HG03575 (cell line): ENCODE data around the gene ZNF136.

ENCODE experiments used
- ATAC-seq: cut with Tn5 transposase; IDR thresholded peaks from one replicate; pipeline ENCODE4 v1.9.1; 2021; ENCODE audit not compliant: unreplicated experiment, insufficient number of reproducible peaks, low FRiP score; ENCODE audit errors: extremely low read depth

The ZNF136 gene

DNA sequence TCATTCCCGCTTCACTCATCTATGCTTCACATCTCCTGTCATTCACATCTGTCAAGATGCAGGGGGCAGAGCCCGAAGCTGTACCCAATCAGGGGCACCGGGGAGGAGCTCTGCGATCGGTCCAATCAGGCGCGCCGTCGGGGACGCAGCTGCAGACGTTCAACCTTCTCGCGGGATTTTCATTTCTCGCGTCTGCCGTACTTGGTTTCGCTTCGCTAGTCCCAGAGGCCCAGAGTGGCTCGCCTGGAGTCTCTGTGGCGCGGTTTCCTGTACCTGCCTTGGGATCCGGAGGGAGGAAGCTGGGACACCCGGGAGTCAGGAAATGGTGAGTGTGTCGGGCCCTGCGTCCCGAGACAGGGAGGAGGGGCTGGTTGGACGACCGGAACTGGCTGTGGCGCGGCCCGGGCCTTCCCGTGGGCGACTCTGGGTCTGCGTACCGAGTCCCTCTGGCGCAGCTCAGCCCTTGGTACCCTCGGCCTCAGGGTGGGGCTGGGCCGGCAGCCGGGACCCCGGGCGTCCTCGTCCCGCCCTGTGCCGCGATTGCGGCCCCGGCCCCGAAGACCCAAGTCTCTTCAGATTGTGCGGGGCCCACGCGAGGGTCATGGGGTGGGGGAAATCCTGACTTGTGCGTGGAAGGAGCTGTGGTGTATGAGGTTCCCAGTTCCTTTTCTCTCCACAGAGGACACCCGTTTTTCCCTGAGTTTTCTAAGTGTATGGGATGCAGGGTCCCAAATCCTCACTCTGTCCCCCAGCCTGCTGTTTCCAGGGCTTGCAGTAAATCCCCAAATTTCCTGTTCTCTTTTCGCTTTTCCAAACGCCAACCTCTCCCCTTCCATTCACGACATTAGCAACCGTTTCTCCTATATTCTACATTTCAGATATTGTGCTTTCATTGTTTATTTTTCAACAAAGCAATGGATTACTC is at the start of gene ZNF136:
TSS of gene ZNF136 (plus strand) at position 215 of the 925 bp plus-strand sequence. CDS start at position 323, 108 bp downstream.
- ATAC-seq, result peak; percentile 57

- no peak for ATAC-seq
These were observed 49.8 kb upstream of the ZNF136 start for GRCh38 chr19:12113121-12113520.

GRCh38 chr19:12117201-12117970 is 45.5 kb upstream of the ZNF136 start:
- ATAC-seq, result no peak

DNA sequence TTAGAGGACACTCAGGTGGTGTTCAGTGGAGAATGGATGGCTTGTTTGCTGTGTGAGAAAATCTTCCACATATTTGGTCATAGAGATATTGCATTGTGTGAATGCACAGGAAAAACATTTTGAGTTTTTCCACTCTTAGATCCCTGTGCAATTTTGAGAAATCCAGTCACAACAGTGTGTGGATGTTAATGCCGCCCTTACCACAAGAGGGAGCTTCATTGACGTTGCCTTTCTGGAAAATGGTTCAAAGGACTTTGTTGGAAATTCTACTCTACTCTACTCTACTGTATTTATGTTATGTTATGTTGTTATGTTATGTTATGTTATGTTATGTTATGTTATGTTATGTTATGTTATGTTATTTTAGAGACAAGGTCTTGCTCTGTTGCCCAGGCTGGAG is 36.2 kb upstream of the ZNF136 start:
- ATAC-seq, result no peak

GRCh38 chr19:12133069-12133468 is 29.8 kb upstream of the ZNF136 start:
- ATAC-seq, result no peak

DNA sequence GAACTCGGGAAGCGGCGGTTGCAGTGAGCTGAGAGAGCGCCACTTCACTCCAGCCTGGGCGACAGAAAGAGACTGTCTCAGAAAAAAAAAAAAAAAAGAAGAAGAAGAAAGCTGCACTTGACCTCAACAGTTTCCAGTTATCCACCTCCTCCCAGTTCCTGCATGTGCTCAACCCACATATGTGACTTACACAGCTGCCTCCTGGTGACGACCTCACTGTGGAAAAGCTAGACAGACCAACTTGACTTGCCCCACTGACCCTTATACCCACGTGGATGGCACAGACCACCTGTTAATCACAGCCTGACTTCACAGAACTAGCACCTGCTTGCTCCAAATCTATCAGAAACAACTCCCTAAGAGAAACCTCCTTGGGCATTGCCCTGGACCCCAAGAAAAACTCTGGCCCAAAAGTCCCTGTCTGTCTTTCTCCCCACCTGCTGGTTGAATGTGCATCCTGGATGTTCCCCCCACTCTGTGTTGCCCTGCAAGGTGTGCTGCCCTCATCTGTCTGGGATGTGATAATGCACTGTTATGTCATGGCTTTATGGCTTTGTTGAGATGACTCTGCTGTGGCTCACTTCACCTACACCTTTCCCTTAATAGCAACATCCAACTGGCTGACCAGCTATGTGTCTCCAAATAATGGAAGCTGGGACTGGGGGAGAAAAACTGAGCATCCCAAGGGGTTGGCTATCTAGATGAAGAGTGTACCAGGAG is 25.5 kb upstream of the ZNF136 start:
- ATAC-seq, result no peak

DNA sequence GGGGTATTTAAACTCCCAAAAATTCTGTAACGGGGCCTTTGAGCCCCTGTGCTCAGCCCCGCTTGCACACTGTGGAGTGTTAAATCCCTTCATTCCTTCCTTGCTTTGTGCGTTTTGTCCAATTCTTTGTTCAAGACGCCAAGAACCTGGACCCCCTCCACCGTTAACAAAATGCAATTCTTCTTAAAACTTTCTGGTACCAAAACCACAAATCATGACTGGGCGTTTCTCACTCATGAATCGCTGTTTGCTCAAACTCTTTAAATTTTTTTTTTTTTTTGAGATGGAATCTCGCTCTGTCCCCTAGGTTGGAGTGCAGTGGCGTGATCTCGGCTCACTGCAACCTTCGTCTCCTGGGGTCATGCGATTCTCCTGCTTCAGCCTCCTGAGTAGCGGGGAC is 23.6 kb upstream of the ZNF136 start:
- no peak for ATAC-seq

- ATAC-seq, result no peak
These were observed 22.9 kb upstream of the ZNF136 start, which contains the start of gene ZNF20 for GRCh38 chr19:12139885-12140544. Gene ZNF20, minus strand, starts transcription at chr19:12140350. Its CDS starts 168 bp downstream, at chr19:12140182.

- ATAC-seq, result no peak
These were observed 22.1 kb upstream of the ZNF136 start for GRCh38 chr19:12140545-12141404.

- ATAC-seq, result no peak
These were observed 21.5 kb upstream of the ZNF136 start for GRCh38 chr19:12141405-12141736.

GRCh38 chr19:12145348-12145747 is 17.5 kb upstream of the ZNF136 start:
- ATAC-seq, result no peak

DNA sequence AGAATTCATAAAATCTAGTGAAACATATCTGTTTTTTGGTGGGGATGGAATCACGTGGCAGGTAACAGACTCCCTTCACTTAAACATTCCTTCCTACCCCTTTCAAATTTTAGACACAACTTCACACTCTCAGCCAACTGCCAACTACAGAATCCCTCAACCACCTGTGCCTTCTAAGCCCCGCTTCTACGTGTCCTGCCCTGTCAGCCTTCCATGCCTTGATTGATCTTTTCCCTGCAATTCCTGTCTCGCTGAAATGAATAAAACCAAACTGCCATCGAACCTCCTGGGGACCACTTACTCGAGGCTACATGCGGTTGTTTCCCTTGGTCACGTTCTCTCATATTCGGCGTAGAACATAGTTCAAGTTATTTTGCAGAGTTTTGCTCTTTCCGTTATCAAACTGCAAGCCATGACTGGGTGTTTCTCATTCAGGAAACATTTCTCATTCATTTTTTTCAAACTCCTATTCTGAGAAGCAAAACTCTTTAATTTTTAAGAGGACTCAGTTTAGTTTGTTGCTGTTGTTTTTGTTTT is 7.5 kb upstream of the ZNF136 start:
- no peak for ATAC-seq

DNA sequence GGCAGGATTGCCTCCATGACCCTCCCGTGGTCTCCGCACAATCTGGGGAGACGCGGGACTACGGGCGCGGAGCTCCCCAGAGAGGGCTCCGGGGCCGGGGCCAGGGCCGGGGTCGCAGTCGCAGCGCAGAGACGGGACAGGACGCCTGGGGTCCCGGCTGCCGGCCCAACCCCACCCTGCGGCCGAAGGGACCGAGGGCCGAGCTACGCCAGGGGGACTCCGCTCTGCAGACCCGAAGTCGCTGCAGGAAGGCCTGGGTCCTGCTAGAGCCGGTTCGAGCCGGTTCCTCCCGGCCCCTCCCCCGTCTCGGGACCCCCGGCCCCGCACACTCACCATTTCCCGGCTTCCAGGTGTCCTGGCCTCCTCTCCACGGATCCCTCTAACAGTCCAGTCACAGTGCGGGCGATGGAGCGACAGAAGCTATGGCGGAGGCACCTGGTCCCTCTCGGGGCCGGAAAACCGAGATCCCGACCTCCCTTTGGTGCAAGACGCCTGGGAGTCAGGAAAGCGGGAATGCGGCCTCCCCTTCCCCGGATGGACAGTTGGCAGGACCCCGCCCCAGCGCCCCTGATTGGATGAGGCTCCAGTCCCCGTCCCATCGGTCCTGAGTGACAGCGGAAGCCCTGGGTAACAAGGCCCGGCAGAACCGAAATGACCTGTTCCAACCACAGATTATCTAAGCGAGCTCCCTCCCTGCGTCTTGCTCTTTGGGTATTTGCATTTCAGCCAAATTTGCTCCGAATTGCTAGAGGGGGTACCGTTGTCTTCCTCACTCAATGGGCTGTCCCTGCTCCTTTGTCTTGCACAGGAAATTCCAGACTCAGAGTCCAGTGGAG is 6.5 kb upstream of the ZNF136 start, which contains the start of gene ZNF625:
TSS of gene ZNF625 (minus strand) at position 512 of the 836 bp plus-strand sequence. CDS start at position 336, 176 bp downstream.
- no peak for ATAC-seq

DNA sequence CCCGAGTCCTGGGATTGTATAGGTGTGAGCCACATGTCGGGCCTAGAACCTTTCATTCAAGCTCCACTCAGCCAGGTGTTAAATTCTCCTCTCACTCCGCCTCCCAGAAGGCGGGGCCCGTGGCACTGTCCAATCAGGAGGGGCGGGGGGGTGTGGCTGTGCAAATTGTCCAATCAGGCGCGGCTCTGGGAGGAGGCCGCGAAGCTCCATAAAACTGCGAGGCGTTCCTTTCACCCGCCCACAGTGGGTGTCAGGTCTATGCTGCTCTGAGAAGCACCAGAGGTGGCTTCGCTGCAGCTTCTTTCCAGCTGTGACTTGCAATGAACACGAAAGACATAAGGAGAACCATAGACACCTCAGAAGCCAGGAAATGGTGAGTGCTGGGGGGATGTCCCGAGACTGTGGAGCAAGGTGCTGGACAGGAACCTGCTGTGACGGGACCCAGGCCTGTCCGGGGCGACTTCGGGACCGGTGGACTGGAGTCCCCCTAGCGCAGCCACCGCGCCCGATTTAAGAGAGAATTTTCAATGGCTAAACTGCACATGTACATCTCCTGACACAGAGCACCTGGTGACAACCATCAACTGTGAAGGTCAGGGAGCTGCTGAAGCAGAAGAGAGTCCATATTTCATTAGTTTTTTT is 3.0 kb upstream of the ZNF136 start:
- no peak for ATAC-seq

DNA sequence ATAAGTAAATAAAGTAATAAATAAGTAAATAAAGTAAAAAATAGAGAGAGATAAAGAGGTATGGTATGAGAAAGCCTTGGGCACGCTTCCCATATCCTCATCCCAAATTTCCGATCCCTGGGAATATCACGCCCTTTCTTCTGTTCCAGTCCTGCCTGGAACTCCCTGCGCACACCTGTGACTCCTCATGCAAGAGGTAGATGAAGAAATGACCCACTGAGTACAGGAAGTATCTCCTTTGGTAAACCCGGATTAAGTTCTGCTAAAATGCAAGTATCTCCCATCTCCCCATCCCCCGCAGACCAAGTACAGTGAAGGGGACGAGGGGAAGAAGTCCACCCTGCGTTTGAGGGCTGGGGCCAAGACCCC is 399 bp upstream of the ZNF136 start:
- ATAC-seq, result peak; percentile 8

GRCh38 chr19:12163826-12164225 is 930 bp downstream of the ZNF136 start:
- ATAC-seq, result no peak
